Activated T-helper 1 cell treated with anti-CD3 and anti-CD28 coated beads, Interleukin-12 subunit alpha, Interleukin-12 subunit beta, Interleukin-2, Interleukin-4 antibody, amounts not matched to agents 30 ng/mL and 10 ng/mL and 1 ng/mL, durations not matched to agents 14 hours and 24 hours and 36 hours (primary cell): ENCODE measurements around the gene UROD. TPM values are rescaled to one million over a fixed set of nuclear protein-coding genes. Genes with fewer than 3 reads are reported as not detected.
"Not testable (repeated sequence)": the region's sequence is repeated elsewhere in the genome, so short reads cannot be mapped to it uniquely, and the experiment has no call there.

ENCODE experiments used
- DNase-seq: peaks from one replicate; pipeline ENCODE4 v3.0.0; 2021; ENCODE audit warnings: low spot score
- H3K27ac Mint-ChIP-seq: one replicate; pipeline ENCODE4 v1.8.0; 2021; ENCODE audit warnings: mild to moderate bottlenecking, mixed read lengths
- H3K27me3 Mint-ChIP-seq: one replicate; pipeline ENCODE4 v1.8.0; 2022; ENCODE audit warnings: mild to moderate bottlenecking, moderate library complexity, mixed read lengths; ENCODE audit not compliant: insufficient read depth
- H3K36me3 Mint-ChIP-seq: one replicate; pipeline ENCODE4 v1.8.0; 2021; ENCODE audit warnings: low read depth, mixed read lengths
- H3K4me1 Mint-ChIP-seq: one replicate; pipeline ENCODE4 v1.8.0; 2021; ENCODE audit warnings: low read depth, mixed read lengths
- H3K4me3 Mint-ChIP-seq: one replicate; pipeline ENCODE4 v1.8.0; 2021; ENCODE audit warnings: mild to moderate bottlenecking, moderate library complexity, mixed read lengths
- H3K9me3 Mint-ChIP-seq: one replicate; pipeline ENCODE4 v1.8.0; 2021; ENCODE audit warnings: mixed read lengths
- intact Hi-C: fragments of 100-400 bp; cut with micrococcal nuclease; formaldehyde crosslinking; loops from one replicate; pipeline ENCODE4 v1.15.1; 2024
- total RNA-seq: library from RNA; stranded (reverse); gene quantifications from 2 replicates; pipeline ENCODE4 v1.2.3, GENCODE V29; 2022

The UROD gene
- total RNA-seq, 1 donor from 2014 or later: 81.9 TPM

DNA sequence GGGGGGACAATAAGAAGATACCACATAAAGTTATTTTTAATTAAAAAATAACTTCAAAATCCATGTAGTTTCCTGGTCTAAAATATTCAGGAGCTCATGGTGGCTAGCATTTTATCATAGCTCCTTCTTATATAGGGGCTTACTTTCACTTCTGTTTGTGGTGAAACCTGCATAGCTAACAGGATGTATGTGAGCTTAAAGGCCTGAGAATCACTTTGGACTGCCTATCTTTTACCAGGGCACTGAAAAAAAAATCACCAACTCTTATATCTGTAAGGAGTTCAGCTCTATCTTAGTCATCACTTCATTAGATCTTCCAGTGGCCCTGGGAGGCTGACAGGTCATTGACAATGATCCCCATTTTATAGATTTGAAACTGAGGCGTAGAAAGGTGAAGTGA, 21.3 kb downstream of the UROD start:
- Mint-ChIP-seq H3K27ac (no peak overlapping the region), H3K4me3 (no peak overlapping the region), H3K27me3 (peaks cover 2% of the 10 kb centered on the region), H3K9me3 (no peaks in the 10 kb centered on the region), H3K36me3 (no peaks in the 10 kb centered on the region), H3K4me1 (peaks cover 10% of the 10 kb centered on the region)
- intact Hi-C loops: no loop called here
- no peak for DNase-seq

DNA sequence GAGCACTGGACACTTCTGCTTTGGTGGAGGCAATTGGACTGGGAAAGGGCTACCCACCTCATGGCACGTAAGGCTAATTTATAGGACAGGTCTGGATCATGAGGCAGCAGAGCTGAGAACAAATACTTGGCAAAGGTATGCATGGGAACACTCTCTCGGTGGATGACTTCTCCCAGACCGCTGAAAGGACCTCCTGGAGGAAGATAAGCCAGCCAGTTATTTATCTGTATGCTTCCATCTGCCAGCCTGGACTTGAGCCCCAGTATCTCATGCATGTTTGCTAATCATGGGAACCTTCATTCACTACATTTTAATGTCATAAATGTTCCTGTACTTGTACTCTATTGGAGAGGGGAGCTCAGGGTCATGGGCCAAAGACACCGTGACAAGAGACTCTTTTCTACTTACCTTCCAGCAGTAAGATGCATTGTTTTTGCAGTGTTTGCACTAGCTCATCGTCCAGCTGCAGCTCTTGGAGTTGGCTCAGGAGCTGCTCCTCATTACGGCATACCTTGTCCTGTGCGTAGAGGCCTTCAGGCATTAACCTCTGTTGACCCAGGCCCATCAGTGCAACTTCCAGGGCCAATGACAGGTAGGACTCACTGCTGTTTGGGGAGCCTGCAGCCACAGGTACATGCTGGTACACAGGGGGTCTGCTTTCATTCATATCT, 23.7 kb downstream of the UROD start:
- intact Hi-C loops: no loop called here

DNA sequence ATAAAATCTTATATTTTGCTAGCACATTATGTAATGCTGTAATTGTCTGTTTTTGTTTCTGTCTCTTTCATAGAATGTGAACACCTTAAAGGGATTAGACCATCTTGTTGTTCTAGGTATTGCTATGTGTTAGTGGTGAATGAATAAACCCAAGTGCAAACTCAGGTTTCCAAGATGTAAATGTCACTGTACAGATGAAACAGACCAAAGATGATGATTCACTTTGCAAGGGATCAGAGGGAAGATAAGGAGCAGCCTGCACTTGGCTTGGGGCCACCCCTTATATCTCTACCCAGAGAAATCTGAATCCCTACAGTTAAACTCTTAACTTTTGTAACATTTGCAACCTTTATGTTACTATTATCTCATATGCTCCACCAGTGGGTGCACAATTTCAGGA, 25.4 kb downstream of the UROD start:
- no peak overlapping the region for H3K4me3 Mint-ChIP-seq
- DNase-seq: no peak
- H3K9me3 Mint-ChIP-seq: no peaks in the 10 kb centered on the region
- H3K4me1 Mint-ChIP-seq: peaks cover 10% of the 10 kb centered on the region
- no peaks in the 10 kb centered on the region for H3K27me3 Mint-ChIP-seq
- intact Hi-C loops: loop anchor here (1.0 kb wide), 1 partner anchor 14 kb away; no protein-coding TSS in a partner anchor
- H3K36me3 Mint-ChIP-seq: no peaks in the 10 kb centered on the region
- no peak overlapping the region for H3K27ac Mint-ChIP-seq

More for the DNA sequence above, 23.7 kb downstream of the UROD start:
- no peak for DNase-seq
- Mint-ChIP-seq H3K27me3 (no peaks in the 10 kb centered on the region), H3K27ac (no peak overlapping the region), H3K4me3 (no peak overlapping the region), H3K4me1 (peaks cover 10% of the 10 kb centered on the region), H3K36me3 (no peaks in the 10 kb centered on the region), H3K9me3 (no peaks in the 10 kb centered on the region)

DNA sequence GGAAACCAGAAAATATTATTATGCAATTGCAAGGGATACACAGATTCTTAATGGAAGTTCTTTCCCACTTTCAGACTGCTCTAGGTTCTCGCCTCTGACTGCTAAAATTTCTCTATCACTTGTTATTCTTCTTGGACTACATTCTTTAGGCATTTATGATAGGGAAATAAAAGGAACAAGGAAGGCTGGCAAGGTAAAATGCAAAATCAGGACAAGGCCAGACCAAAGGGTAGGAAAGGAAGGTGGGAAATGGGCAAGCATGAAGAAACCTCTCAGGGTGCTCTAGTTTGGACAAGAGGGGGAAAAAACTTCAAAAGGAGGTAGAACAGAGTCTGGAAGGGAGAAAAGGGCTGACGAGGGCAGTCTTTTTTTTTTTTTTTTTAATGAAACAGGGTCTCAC, 26.2 kb downstream of the UROD start:
- no peaks in the 10 kb centered on the region for H3K27me3 Mint-ChIP-seq
- DNase-seq: no peak
- intact Hi-C loops: no loop called here
- no peak overlapping the region for H3K27ac Mint-ChIP-seq
- peaks cover 10% of the 10 kb centered on the region for H3K4me1 Mint-ChIP-seq
- no peak overlapping the region for H3K4me3 Mint-ChIP-seq
- no peaks in the 10 kb centered on the region for H3K9me3 Mint-ChIP-seq
- H3K36me3 Mint-ChIP-seq: no peaks in the 10 kb centered on the region

DNA sequence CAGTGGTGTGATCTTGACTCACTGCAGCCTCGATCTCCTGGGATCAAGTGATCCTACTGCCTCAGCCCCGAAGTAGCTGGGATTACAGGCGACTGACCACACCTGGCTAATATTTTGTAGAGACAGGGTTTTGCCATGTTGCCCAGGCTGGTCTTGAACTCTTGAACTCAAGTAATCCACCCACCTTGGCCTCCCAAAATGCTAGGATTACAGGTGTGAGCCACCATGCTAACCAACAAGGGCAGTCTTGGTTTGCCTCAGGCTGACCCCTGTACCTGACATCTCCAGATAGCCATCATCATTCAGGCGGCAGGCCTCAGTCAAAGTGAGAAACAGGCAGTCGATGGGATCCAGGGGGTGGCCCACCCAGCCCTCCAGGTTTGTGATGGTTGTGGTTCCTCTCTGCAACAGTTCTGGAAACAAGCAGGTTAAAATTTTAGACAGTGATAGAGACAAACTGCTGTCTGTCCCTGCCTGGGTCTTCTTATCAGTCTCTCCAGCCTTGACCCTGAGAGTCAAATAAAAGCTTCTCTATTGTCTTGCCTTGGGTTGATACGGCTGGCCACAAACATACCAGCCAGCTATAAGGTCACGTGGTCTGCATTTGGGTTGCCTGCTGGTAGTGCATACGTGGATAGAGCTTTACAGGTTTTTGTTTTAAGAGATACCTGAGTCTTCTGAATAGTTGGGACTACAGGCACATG, 26.8 kb downstream of the UROD start:
- no peaks in the 10 kb centered on the region for H3K36me3 Mint-ChIP-seq

DNA sequence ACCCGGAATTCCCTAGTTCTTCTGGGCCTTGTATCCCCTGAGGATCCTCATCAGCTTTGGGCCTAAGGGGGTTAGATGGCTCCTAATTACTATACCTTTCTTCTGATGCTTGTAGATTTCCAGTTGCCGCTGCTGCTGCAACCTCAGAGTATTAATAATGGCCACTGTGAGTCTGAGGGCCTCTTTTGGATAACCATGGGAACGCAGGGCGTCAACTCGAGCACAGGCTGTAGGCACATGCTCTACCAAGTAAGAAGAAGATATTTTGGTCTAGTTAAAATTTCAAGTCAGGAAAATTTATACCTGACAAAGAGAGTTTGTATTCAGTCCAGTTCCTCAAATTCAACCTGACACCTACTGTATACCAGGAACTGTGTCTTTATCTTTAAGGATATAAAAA, 28.2 kb downstream of the UROD start:
- Mint-ChIP-seq H3K4me3 (no peak overlapping the region), H3K27ac (no peak overlapping the region), H3K4me1 (peaks cover 10% of the 10 kb centered on the region), H3K36me3 (no peaks in the 10 kb centered on the region), H3K27me3 (peaks cover 1% of the 10 kb centered on the region), H3K9me3 (no peaks in the 10 kb centered on the region)
- intact Hi-C loops: no loop called here
- DNase-seq: no peak

More for the DNA sequence above, 26.8 kb downstream of the UROD start:
- H3K27me3 Mint-ChIP-seq: no peaks in the 10 kb centered on the region
- H3K27ac Mint-ChIP-seq: no peak overlapping the region
- peaks cover 10% of the 10 kb centered on the region for H3K4me1 Mint-ChIP-seq
- no peaks in the 10 kb centered on the region for H3K9me3 Mint-ChIP-seq
- intact Hi-C loops: no loop called here
- H3K4me3 Mint-ChIP-seq: no peak overlapping the region
- DNase-seq: no peak

DNA sequence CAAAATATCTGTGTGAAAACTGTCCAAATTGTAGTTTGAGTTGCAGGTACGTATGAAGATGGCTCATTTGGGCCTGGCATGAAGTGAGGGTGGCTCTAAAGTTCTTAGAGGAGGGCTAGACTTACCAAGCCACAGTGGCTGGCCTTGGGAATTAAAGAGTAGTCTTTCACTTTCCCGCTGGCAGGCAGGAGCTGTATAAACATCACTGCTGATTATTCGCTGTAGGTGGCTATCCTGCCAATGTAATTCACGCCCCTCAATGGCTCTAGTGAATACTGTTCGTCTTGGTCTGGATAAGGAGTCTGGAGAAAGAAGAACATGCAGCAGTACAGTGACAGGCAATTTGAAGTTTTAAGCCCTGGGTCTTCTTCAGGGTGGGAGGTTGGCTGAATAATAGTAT, 31.0 kb downstream of the UROD start:
- intact Hi-C loops: no loop called here
- no peaks in the 10 kb centered on the region for H3K36me3 Mint-ChIP-seq
- no peaks in the 10 kb centered on the region for H3K9me3 Mint-ChIP-seq
- H3K4me1 Mint-ChIP-seq: no peaks in the 10 kb centered on the region
- H3K27me3 Mint-ChIP-seq: peaks cover 1% of the 10 kb centered on the region
- no peak overlapping the region for H3K4me3 Mint-ChIP-seq
- H3K27ac Mint-ChIP-seq: no peak overlapping the region
- DNase-seq: no peak

DNA sequence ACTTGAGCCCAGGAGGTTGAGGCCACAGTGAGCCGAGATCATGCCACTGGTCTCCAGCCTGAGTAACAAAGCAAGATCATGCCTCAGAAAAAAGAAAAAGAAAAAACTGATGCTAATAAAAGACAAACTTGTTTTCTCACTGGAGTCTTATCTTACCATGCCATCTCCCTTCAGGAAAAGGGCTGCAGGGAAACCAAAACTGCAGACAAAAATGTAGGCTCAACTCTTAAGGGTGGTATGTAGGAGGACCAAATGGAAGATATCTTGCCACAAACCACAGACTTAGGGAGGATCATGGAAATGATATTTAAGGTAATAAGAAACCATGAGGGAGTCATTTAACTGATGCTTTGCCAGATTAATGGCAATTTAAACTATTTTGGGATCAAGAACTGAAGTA, 32.9 kb downstream of the UROD start:
- H3K27ac Mint-ChIP-seq: no peak overlapping the region
- H3K4me3 Mint-ChIP-seq: no peak overlapping the region
- peaks cover 7% of the 10 kb centered on the region for H3K27me3 Mint-ChIP-seq
- no peaks in the 10 kb centered on the region for H3K36me3 Mint-ChIP-seq
- no peaks in the 10 kb centered on the region for H3K4me1 Mint-ChIP-seq
- H3K9me3 Mint-ChIP-seq: no peaks in the 10 kb centered on the region
- DNase-seq: no peak
- intact Hi-C loops: no loop called here

DNA sequence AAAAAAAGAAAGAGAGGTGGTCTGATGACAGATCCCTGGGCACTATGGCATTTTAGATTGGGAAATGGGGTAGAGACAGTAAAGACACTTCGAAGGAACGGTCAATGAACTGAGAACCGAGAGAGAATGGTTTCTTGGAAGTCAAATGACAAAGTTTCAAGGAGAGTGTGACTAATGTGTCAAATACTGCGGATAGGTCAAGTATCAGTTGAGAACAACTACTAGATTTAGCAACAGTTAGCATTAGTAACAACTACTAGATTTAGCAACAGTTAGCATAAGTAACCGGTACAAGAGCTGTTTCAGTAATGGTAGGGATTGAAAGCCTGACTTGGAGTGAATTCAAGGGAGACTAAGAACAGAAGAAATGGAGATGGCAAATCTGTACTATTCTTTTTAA, 35.0 kb downstream of the UROD start:
- Mint-ChIP-seq H3K27ac (no peak overlapping the region), H3K27me3 (peaks cover 11% of the 10 kb centered on the region), H3K4me1 (peaks cover 13% of the 10 kb centered on the region), H3K4me3 (no peak overlapping the region), H3K36me3 (no peaks in the 10 kb centered on the region), H3K9me3 (no peaks in the 10 kb centered on the region)
- no peak for DNase-seq
- intact Hi-C loops: no loop called here

DNA sequence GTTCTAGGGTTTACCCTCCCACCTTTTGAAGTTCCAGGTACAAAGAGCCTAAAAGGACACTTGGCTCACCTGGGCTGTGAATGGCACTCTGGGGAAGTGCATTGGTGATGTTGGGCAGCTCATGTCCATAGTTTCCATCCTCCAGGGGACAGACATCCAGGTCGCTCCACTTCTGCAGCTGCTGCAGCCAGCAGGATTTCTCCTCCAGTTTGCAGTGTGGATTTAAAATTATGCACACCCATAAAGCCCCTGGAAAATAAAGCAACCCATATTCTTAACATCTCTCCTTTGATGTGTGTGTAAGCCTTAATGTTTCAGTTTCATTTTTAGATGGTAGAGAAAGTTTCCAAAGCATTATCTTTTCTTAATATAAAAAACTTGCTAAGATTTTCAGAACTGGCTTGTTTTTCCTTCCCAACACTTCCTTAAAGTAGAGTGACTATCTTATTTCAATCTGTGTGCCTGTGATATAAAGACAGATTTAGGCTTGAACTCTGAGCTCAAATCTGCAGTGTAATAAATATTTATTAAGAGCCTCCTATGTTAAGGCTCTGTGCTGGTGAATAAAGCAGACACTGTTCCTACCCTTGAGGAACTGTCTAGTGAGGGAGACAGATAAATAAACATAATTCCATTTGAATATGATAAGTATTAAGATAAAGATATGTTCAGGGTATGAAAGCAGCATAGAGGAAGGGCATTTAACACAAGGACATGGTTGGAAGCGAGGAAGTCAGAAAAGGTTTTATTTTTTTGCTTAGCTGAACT, 39.1 kb downstream of the UROD start:
- Mint-ChIP-seq H3K27ac (no peak overlapping the region), H3K4me3 (peak overlapping the region; percentile 34), H3K9me3 (no peaks in the 10 kb centered on the region), H3K4me1 (peaks cover 13% of the 10 kb centered on the region), H3K27me3 (peaks cover 9% of the 10 kb centered on the region), H3K36me3 (no peaks in the 10 kb centered on the region)
- intact Hi-C loops: loop anchor here (1.0 kb wide), 2 partner anchors 14 to 249 kb away; no protein-coding TSS in a partner anchor
- DNase-seq: no peak

DNA sequence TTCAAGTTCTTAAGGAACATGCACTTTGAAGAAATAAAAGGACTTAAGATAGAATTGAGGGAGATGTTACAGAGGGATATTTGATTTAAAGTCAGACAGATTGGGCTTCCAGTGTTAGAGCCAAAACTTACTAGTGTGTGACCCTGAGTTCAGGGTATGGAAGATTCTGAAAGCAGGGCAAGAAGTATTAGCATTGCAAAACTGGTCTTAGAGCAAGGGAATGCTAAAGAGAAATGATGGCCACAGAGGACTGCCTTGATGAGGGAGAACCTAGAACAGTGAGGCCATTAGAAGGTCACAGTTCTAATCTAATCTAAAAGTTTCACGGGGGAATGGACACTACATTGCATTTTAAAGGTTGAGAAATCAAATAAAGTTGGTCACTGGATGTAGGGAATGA, 45.5 kb downstream of the UROD start:
- Mint-ChIP-seq H3K4me1 (no peaks in the 10 kb centered on the region), H3K4me3 (no peak overlapping the region), H3K36me3 (no peaks in the 10 kb centered on the region), H3K27me3 (no peaks in the 10 kb centered on the region), H3K27ac (no peak overlapping the region), H3K9me3 (no peaks in the 10 kb centered on the region)
- DNase-seq: no peak
- intact Hi-C loops: no loop called here

DNA sequence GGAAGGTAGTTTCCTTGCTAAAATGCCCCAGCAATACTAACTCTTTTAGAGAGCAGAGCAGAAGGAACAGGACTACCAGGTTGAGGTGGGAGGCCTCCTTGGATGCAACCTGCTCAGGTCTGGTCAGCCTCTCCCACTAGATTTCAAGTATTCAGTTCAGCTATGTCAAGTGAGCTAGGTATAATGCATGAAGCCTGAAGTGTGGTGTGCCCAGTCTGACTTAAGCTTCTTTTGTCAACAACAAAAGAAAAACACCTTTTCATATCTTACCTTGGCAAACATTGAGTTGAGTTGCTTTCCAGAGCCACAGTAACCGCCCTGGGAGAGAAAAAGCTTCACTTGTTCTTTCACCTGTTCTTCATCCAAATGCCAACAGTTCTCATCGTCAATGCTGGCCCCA, 47.8 kb downstream of the UROD start:
- Mint-ChIP-seq H3K36me3 (no peaks in the 10 kb centered on the region), H3K4me3 (no peak overlapping the region), H3K27ac (no peak overlapping the region), H3K27me3 (no peaks in the 10 kb centered on the region), H3K4me1 (no peaks in the 10 kb centered on the region), H3K9me3 (no peaks in the 10 kb centered on the region)
- DNase-seq: no peak
- intact Hi-C loops: no loop called here

DNA sequence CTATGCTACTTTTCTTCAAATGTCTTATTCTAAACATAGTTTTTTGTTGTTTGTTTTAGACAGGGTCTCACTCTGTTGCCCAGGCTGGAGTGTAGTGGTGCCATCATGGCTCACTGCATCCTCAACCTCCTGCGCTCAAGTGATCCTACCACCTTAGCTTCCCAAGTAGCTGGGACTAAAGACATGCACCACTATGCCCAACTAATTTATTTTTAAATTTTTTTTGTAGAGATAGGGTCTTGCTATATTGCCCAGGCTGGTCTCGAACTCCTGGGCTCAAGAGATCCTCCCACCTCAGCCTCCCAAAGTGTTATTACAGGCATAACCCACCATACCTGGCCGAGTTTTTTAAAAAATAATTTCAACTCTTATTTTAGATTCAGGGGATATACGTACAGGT, 50.4 kb downstream of the UROD start:
- H3K36me3 Mint-ChIP-seq, H3K4me3 Mint-ChIP-seq, H3K27me3 Mint-ChIP-seq, H3K9me3 Mint-ChIP-seq, H3K4me1 Mint-ChIP-seq, H3K27ac Mint-ChIP-seq, DNase-seq, intact Hi-C loops: not testable (repeated sequence)
